ENCODE results near the gene LHFPL4. TPM values are rescaled to one million over a fixed set of nuclear protein-coding genes. Genes with fewer than 3 reads are reported as not detected.
A peak's percentile ranks its signal among the peaks of the same experiment; 100 is the strongest.

The LHFPL4 gene
- polyA plus RNA-seq, 3 donors: not detected

GRCh38 chr3:9600597-9600996, 47.0 kb upstream of the LHFPL4 start:
- H3K4me1 ChIP-seq (ENCODE audit: control insufficient read depth in 1 of 2, insufficient read depth in 2 of 2, low read length in 2 of 2): peaks cover 0 to 6% of the 10 kb centered on the region in 2 donors
- 4% methylated on average over 42 of the region's 42 CpGs for WGBS (ENCODE audit: insufficient coverage)
- no peak for TF ChIP-seq CTCF (IDR thresholded peaks at IDR 0.05)
- intact Hi-C loops (cut with micrococcal nuclease): no loop called here
- Mint-ChIP-seq H3K27me3 (ENCODE audit: low read depth in 3 of 3) (peaks cover 31 to 58% (median 46%) of the 10 kb centered on the region in 3 donors), H3K4me1 (peaks cover 7% of the 10 kb centered on the region), H3K9me3 (peaks cover 10 to 54% (median 41%) of the 10 kb centered on the region in 7 donors), H3K36me3 (peaks cover 0 to 2% of the 10 kb centered on the region in 2 donors), H3K4me3 (peak overlapping the region in 1 of 2 donors; percentile 76), H3K27ac (no peak overlapping the region)
- no peak overlapping the region for H3K27ac ChIP-seq (ENCODE audit: low read depth in 1 of 2, low read length in 2 of 2)
- H3K4me3 ChIP-seq (replicated peaks in 1 of 3; ENCODE audit: low read depth in 2 of 3, low read length in 3 of 3): no peak overlapping the region
- H2AFZ ChIP-seq (ENCODE audit: insufficient read depth, low read depth, low read length, poor library complexity, severe bottlenecking): no peak overlapping the region
- H3K79me2 ChIP-seq (ENCODE audit: insufficient read depth, low read length): no peaks in the 10 kb centered on the region
- H3K4me2 ChIP-seq (replicated peaks; ENCODE audit: extremely low read depth, low read length, poor library complexity, severe bottlenecking): no peak overlapping the region
- no peak for DNase-seq
- H4K20me1 ChIP-seq (ENCODE audit: insufficient read depth, low read length): no peaks in the 10 kb centered on the region
- no peak overlapping the region for H3K9ac ChIP-seq (ENCODE audit: insufficient read depth, low read length, poor library complexity, severe bottlenecking)
- H3K27me3 ChIP-seq (ENCODE audit: control insufficient read depth in 2 of 2, insufficient read depth in 2 of 2, low read length in 2 of 2): peaks cover 9 to 30% of the 10 kb centered on the region in 2 donors
- peaks cover 18 to 20% of the 10 kb centered on the region in 2 donors for H3K9me3 ChIP-seq (replicated peaks in 1 of 2; ENCODE audit: control insufficient read depth in 1 of 2, insufficient read depth in 1 of 2, low read length in 2 of 2)
- H3K36me3 ChIP-seq (replicated peaks in 1 of 2; ENCODE audit: control insufficient read depth in 1 of 2, insufficient read depth in 2 of 2, low read length in 2 of 2): no peaks in the 10 kb centered on the region

- intact Hi-C loops (cut with micrococcal nuclease): no loop called here
- H3K4me2 ChIP-seq (replicated peaks; ENCODE audit: extremely low read depth, low read length, poor library complexity, severe bottlenecking): no peak overlapping the region
- Mint-ChIP-seq H3K27me3 (ENCODE audit: low read depth in 3 of 3) (peaks cover 34 to 58% (median 47%) of the 10 kb centered on the region in 3 donors), H3K4me3 (no peak overlapping the region), H3K4me1 (peaks cover 7% of the 10 kb centered on the region), H3K27ac (no peak overlapping the region), H3K9me3 (peaks cover 4 to 39% (median 34%) of the 10 kb centered on the region in 7 donors), H3K36me3 (peaks cover 0 to 2% of the 10 kb centered on the region in 2 donors)
- H4K20me1 ChIP-seq (ENCODE audit: insufficient read depth, low read length): no peaks in the 10 kb centered on the region
- H3K9me3 ChIP-seq (replicated peaks in 1 of 2; ENCODE audit: control insufficient read depth in 1 of 2, insufficient read depth in 1 of 2, low read length in 2 of 2): peaks cover 12 to 14% of the 10 kb centered on the region in 2 donors
- no peak for TF ChIP-seq CTCF (IDR thresholded peaks at IDR 0.05)
- no peak overlapping the region for H2AFZ ChIP-seq (ENCODE audit: insufficient read depth, low read depth, low read length, poor library complexity, severe bottlenecking)
- no peak overlapping the region for H3K27ac ChIP-seq (ENCODE audit: low read depth in 1 of 2, low read length in 2 of 2)
- no peak for DNase-seq
- no peak overlapping the region for H3K9ac ChIP-seq (ENCODE audit: insufficient read depth, low read length, poor library complexity, severe bottlenecking)
- peaks cover 9 to 30% of the 10 kb centered on the region in 2 donors for H3K27me3 ChIP-seq (ENCODE audit: control insufficient read depth in 2 of 2, insufficient read depth in 2 of 2, low read length in 2 of 2)
- H3K79me2 ChIP-seq (ENCODE audit: insufficient read depth, low read length): no peaks in the 10 kb centered on the region
- H3K4me3 ChIP-seq (replicated peaks in 1 of 3; ENCODE audit: low read depth in 2 of 3, low read length in 3 of 3): no peak overlapping the region
- H3K4me1 ChIP-seq (ENCODE audit: control insufficient read depth in 1 of 2, insufficient read depth in 2 of 2, low read length in 2 of 2): peaks cover 0 to 6% of the 10 kb centered on the region in 2 donors
- no peaks in the 10 kb centered on the region for H3K36me3 ChIP-seq (replicated peaks in 1 of 2; ENCODE audit: control insufficient read depth in 1 of 2, insufficient read depth in 2 of 2, low read length in 2 of 2)
- 93% methylated on average over 4 of the region's 7 CpGs for WGBS (ENCODE audit: insufficient coverage)
Observed at GRCh38 chr3:9598783-9599387, 45.3 kb upstream of the LHFPL4 start.
